B cell (primary cell): ENCODE results near the gene PHF20. TPM values are rescaled to one million over a fixed set of nuclear protein-coding genes. Genes with fewer than 3 reads are reported as not detected.

ENCODE experiments used
- ATAC-seq: fragments of 200-7000 bp; cut with Tn5 transposase; one replicate; pipeline ENCODE4 v1.10.0; 2021; ENCODE audit warnings: low read depth, mild to moderate bottlenecking, moderate number of reproducible peaks, moderate library complexity
- CTCF ChIA-PET: fragments of 350-600 bp; sonication (Branson Sonifier 250); formaldehyde crosslinking; loops from one replicate; lab custom pipeline; 2021; ENCODE audit warnings: antibody characterized with exemption, inconsistent platforms; lab: Charles Lee
- POLR2A ChIA-PET: fragments of 350-600 bp; sonication (Branson Sonifier 250); formaldehyde crosslinking; loops from one replicate; lab custom pipeline; 2021; ENCODE audit warnings: antibody characterized with exemption; lab: Charles Lee
- DNase-seq: peaks from one replicate; pipeline ENCODE4 v3.0.0; 2013
- H2AFZ ChIP-seq: 2 replicates; pipeline ENCODE4 v1.6.1; 2012; ENCODE audit warnings: mild to moderate bottlenecking, low read depth, low read length; ENCODE audit not compliant: insufficient read depth, poor library complexity, severe bottlenecking
- H3K27ac ChIP-seq, 2 donors: 1 replicate in 1 of 2; 2 replicates in 1 of 2; pipeline ENCODE4 v1.5.1; 2012 to 2013; ENCODE audit warnings: low read length in 2 of 2, mild to moderate bottlenecking in 2 of 2, moderate library complexity in 1 of 2
- H3K27me3 ChIP-seq, 4 experiments: fragments of 200-600 bp in 1 of 4; sonication (generic) in 1 of 4; replicated peaks in 1 of 4; 1 replicate in 2 of 4; 2 replicates in 2 of 4; pipeline versions ENCODE4 v1.6.1 to v1.7.0; 2013 to 2016; ENCODE audit warnings: low read length in 3 of 4, mild to moderate bottlenecking in 2 of 4, mixed read lengths in 1 of 4, moderate library complexity in 1 of 4; ENCODE audit not compliant: insufficient read depth in 4 of 4, control insufficient read depth in 3 of 4; ENCODE audit errors: control extremely low read depth in 1 of 4
- H3K36me3 ChIP-seq, 2 experiments: replicated peaks in 1 of 2; 1 replicate in 1 of 2; 2 replicates in 1 of 2; pipeline versions ENCODE4 v1.6.1 to v1.7.1; 2013; ENCODE audit warnings: low read length in 1 of 2; ENCODE audit not compliant: insufficient read depth in 2 of 2, control insufficient read depth in 1 of 2; ENCODE audit errors: control extremely low read depth in 1 of 2, extremely low read depth in 1 of 2
- H3K4me1 ChIP-seq, 2 donors: fragments of 200-600 bp in 1 of 2; sonication (generic) in 1 of 2; 1 replicate in 1 of 2; 2 replicates in 1 of 2; pipeline versions ENCODE4 v1.5.1 to v1.6.1; 2013 to 2017; ENCODE audit warnings: low read length in 2 of 2; ENCODE audit not compliant: control insufficient read depth in 2 of 2, insufficient read depth in 2 of 2
- H3K4me2 ChIP-seq: replicated peaks from 2 replicates; pipeline ENCODE3; 2012; ENCODE audit warnings: mild to moderate bottlenecking, low read depth, low read length; ENCODE audit not compliant: poor library complexity, severe bottlenecking
- H3K4me3 ChIP-seq, 5 experiments: fragments of 200-600 bp in 1 of 5; sonication (generic) in 1 of 5; 1 replicate in 3 of 5; 2 replicates in 2 of 5; pipeline versions ENCODE4 v1.5.1 to v1.7.0; 2011 to 2016; ENCODE audit warnings: low read length in 4 of 5, mild to moderate bottlenecking in 4 of 5, low read depth in 2 of 5, control low read depth in 1 of 5, moderate library complexity in 1 of 5; ENCODE audit not compliant: insufficient read depth in 1 of 5; ENCODE audit errors: control extremely low read depth in 1 of 5, extremely low read depth in 1 of 5
- H3K79me2 ChIP-seq: fragments of 200-600 bp; sonication (generic); one replicate; pipeline ENCODE4 v1.6.0; 2016; ENCODE audit warnings: low read length; ENCODE audit not compliant: control insufficient read depth, insufficient read depth
- H3K9ac ChIP-seq: fragments of 200-600 bp; sonication (generic); 2 replicates; pipeline ENCODE4 v1.6.1; 2017; ENCODE audit warnings: mild to moderate bottlenecking, low read length, moderate library complexity
- H3K9me3 ChIP-seq, 3 donors: one replicate each; pipeline versions ENCODE4 v1.6.1 to v1.7.1; 2013; ENCODE audit warnings: low read length in 2 of 3; ENCODE audit not compliant: control insufficient read depth in 2 of 3, insufficient read depth in 1 of 3; ENCODE audit errors: control extremely low read depth in 1 of 3
- H4K20me1 ChIP-seq: 2 replicates; pipeline ENCODE4 v1.6.0; 2012; ENCODE audit warnings: mild to moderate bottlenecking, low read length; ENCODE audit not compliant: insufficient read depth, control insufficient read depth, poor library complexity, severe bottlenecking
- H3K27ac Mint-ChIP-seq: one replicate; pipeline ENCODE4 v1.8.0; 2021; ENCODE audit warnings: mixed read lengths
- H3K27me3 Mint-ChIP-seq: one replicate; pipeline ENCODE4 v1.8.0; 2021; ENCODE audit warnings: mixed read lengths
- H3K4me1 Mint-ChIP-seq: one replicate; pipeline ENCODE4 v1.8.0; 2021; ENCODE audit warnings: mixed read lengths
- H3K4me3 Mint-ChIP-seq: one replicate; pipeline ENCODE4 v1.8.0; 2021; ENCODE audit warnings: mixed read lengths
- H3K9me3 Mint-ChIP-seq: one replicate; pipeline ENCODE4 v1.8.0; 2022; ENCODE audit warnings: mixed read lengths; ENCODE audit not compliant: insufficient read depth
- EZH2 ChIP-seq: IDR thresholded peaks from 2 replicates; pipeline ENCODE4 v1.6.1; 2012; ENCODE audit warnings: borderline replicate concordance, low read depth, mild to moderate bottlenecking, moderate library complexity, low read length; ENCODE audit not compliant: insufficient read depth, poor library complexity, severe bottlenecking
- WGBS: methylation state at CpG from one replicate; pipeline ENCODE4 v1.1.5; 2013; ENCODE audit warnings: missing lambda C conversion rate; ENCODE audit not compliant: insufficient coverage; 5-methylcytosine and 5-hydroxymethylcytosine counted together
- intact Hi-C: fragments of 100-400 bp; cut with micrococcal nuclease; formaldehyde crosslinking; loops from one replicate; pipeline ENCODE4 v1.10.0; 2022
- polyA plus RNA-seq: library from polyadenylated mRNA; depleted of rRNA; stranded (reverse); fragments of >200 nt; gene quantifications from 2 replicates; pipeline ENCODE4 v1.2.3, GENCODE V29; 2012
- total RNA-seq, 2 donors: library from RNA; stranded (reverse); fragments of 120-200 nt in 1 of 2; gene quantifications; 1 replicate in 1 of 2; 2 replicates in 1 of 2; pipeline versions ENCODE4 v1.2.3 to v1.2.4, GENCODE V29; 2013 to 2022
- TF ChIP-seq, protein P1 (sequence below): fragments of 200-600 bp; IDR thresholded peaks from one replicate; pipeline ENCODE4 v1.8.0; 2022; ENCODE audit warnings: antibody characterized with exemption, mild to moderate bottlenecking

PHF20 gene
- total and polyA plus RNA-seq, 2 donors (not counting 1 experiment from before 2014, with no cell fraction given) = 53.6 to 92.3 TPM

- POLR2A ChIA-PET = interaction anchor here (0.6 to 6.8 kb wide), 6 partner anchors 10 to 506 kb away, joined by 3 to 259 read pairs (median 7); partner anchors contain the start of genes RBM39 and SPAG4
- H3K27ac ChIP-seq = peak overlapping the region; percentile 94 to 99
- peak overlapping the region; percentile 58 for H3K9ac ChIP-seq
- H3K4me1 Mint-ChIP-seq = peaks cover 44% of the 10 kb centered on the region
- peak; percentile 87 for DNase-seq
- H3K9me3 Mint-ChIP-seq = no peaks in the 10 kb centered on the region
- peaks cover 53 to 59% of the 10 kb centered on the region in 2 donors for H3K4me1 ChIP-seq
- ATAC-seq = peak; percentile 36
- no peaks in the 10 kb centered on the region for H3K27me3 Mint-ChIP-seq
- peaks cover 0 to 3% (median 0%) of the 10 kb centered on the region in 3 donors for H3K9me3 ChIP-seq
- TF ChIP-seq, protein P1, sequence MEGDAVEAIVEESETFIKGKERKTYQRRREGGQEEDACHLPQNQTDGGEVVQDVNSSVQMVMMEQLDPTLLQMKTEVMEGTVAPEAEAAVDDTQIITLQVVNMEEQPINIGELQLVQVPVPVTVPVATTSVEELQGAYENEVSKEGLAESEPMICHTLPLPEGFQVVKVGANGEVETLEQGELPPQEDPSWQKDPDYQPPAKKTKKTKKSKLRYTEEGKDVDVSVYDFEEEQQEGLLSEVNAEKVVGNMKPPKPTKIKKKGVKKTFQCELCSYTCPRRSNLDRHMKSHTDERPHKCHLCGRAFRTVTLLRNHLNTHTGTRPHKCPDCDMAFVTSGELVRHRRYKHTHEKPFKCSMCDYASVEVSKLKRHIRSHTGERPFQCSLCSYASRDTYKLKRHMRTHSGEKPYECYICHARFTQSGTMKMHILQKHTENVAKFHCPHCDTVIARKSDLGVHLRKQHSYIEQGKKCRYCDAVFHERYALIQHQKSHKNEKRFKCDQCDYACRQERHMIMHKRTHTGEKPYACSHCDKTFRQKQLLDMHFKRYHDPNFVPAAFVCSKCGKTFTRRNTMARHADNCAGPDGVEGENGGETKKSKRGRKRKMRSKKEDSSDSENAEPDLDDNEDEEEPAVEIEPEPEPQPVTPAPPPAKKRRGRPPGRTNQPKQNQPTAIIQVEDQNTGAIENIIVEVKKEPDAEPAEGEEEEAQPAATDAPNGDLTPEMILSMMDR = no peak
- TF ChIP-seq EZH2 = no peak
- H4K20me1 ChIP-seq = no peaks in the 10 kb centered on the region
- CTCF ChIA-PET = interaction anchor here (1.1 to 6.8 kb wide), 4 partner anchors 24 to 370 kb away, joined by 3 to 82 read pairs (median 4); partner anchors contain the start of genes RBM39 and SCAND1
- H2AFZ ChIP-seq = peak overlapping the region; percentile 78
- H3K36me3 ChIP-seq = no peaks in the 10 kb centered on the region
- no peaks in the 10 kb centered on the region for H3K27me3 ChIP-seq
- H3K4me3 Mint-ChIP-seq = peak overlapping the region; percentile 87
- peaks cover 38% of the 10 kb centered on the region for H3K79me2 ChIP-seq
- H3K4me2 ChIP-seq = peak overlapping the region; percentile 86
- H3K4me3 ChIP-seq = peak overlapping the region; percentile 14 to 60 (median 31)
- intact Hi-C loops = loop anchor here (1.0 kb wide), 1 partner anchor 25 kb away; no protein-coding TSS in a partner anchor
- peak overlapping the region; percentile 99 for H3K27ac Mint-ChIP-seq
- WGBS = 10% methylated on average over 8 of the region's 12 CpGs
These were observed 3.9 kb upstream of the PHF20 start for GRCh38 chr20:35767683-35768481.
